ENCODE results near the gene EHF. TPM values are rescaled to one million over a fixed set of nuclear protein-coding genes. Genes with fewer than 3 reads are reported as not detected.

EHF gene
- total RNA-seq, 1 experiment from 2014 or later = 0.51 TPM

DNA sequence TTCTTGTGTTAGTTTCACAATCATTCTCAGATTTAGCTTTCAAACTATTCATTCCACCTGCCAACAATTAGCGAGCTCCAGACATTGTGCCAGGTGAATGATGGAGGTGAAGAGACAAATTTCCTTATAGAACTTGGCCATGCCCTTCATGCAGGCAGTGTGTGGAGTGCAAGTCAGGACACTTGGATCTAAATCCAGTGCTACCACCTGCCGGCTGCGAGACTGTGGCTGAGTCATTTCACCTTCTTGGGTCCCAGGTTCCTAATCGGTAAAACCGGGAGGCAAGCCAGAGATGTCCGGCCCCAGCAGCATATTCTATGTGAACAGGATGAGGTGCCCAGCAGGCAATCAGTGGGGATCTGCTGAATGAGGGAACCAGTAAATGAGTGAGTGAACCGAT lies 18.6 kb upstream of the EHF start:
- no peak for DNase-seq (ENCODE audit: low read depth, low spot score)
- ChIA-PET POLR2A (no interaction called here), CTCF (no interaction called here)
- no peaks in the 10 kb centered on the region for H3K27me3 ChIP-seq (ENCODE audit: control insufficient read depth, insufficient read depth, low read length)
- no TSS peak for BruUV-seq (replicated peaks)
- in situ Hi-C loops (cut with HindIII; ENCODE audit: low pct_unique_long_range_greater_than_20kb, low sequenced_read_pairs) (no loop called here), intact Hi-C loops (cut with micrococcal nuclease; ENCODE audit: unreplicated experiment) (no loop called here)
- H3K27ac ChIP-seq (ENCODE audit: low read length) = peak overlapping the region; percentile 29
- H3K4me1 ChIP-seq (ENCODE audit: control insufficient read depth, insufficient read depth, low read length) = no peaks in the 10 kb centered on the region; the same call in 1 of the 2 replicates
- H3K4me3 ChIP-seq (ENCODE audit: low read depth in 2 of 2, low read length in 2 of 2) = no peak overlapping the region
- H3K9me3 ChIP-seq (ENCODE audit: control insufficient read depth, insufficient read depth, low read depth, low read length) = no peaks in the 10 kb centered on the region
- ATAC-seq = 0 out of 2 replicates have a peak, but pooled peaks have one; percentile 28
- TF ChIP-seq, protein P1, sequence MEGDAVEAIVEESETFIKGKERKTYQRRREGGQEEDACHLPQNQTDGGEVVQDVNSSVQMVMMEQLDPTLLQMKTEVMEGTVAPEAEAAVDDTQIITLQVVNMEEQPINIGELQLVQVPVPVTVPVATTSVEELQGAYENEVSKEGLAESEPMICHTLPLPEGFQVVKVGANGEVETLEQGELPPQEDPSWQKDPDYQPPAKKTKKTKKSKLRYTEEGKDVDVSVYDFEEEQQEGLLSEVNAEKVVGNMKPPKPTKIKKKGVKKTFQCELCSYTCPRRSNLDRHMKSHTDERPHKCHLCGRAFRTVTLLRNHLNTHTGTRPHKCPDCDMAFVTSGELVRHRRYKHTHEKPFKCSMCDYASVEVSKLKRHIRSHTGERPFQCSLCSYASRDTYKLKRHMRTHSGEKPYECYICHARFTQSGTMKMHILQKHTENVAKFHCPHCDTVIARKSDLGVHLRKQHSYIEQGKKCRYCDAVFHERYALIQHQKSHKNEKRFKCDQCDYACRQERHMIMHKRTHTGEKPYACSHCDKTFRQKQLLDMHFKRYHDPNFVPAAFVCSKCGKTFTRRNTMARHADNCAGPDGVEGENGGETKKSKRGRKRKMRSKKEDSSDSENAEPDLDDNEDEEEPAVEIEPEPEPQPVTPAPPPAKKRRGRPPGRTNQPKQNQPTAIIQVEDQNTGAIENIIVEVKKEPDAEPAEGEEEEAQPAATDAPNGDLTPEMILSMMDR (IDR thresholded peaks at IDR 0.05) = no peak
- no peak for TF ChIP-seq POLR2AphosphoS5 (IDR thresholded peaks at IDR 0.05; ENCODE audit: low read depth, low read length)
- TF ChIP-seq, protein P2, sequence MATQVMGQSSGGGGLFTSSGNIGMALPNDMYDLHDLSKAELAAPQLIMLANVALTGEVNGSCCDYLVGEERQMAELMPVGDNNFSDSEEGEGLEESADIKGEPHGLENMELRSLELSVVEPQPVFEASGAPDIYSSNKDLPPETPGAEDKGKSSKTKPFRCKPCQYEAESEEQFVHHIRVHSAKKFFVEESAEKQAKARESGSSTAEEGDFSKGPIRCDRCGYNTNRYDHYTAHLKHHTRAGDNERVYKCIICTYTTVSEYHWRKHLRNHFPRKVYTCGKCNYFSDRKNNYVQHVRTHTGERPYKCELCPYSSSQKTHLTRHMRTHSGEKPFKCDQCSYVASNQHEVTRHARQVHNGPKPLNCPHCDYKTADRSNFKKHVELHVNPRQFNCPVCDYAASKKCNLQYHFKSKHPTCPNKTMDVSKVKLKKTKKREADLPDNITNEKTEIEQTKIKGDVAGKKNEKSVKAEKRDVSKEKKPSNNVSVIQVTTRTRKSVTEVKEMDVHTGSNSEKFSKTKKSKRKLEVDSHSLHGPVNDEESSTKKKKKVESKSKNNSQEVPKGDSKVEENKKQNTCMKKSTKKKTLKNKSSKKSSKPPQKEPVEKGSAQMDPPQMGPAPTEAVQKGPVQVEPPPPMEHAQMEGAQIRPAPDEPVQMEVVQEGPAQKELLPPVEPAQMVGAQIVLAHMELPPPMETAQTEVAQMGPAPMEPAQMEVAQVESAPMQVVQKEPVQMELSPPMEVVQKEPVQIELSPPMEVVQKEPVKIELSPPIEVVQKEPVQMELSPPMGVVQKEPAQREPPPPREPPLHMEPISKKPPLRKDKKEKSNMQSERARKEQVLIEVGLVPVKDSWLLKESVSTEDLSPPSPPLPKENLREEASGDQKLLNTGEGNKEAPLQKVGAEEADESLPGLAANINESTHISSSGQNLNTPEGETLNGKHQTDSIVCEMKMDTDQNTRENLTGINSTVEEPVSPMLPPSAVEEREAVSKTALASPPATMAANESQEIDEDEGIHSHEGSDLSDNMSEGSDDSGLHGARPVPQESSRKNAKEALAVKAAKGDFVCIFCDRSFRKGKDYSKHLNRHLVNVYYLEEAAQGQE (IDR thresholded peaks at IDR 0.05; ENCODE audit: insufficient read depth in 1 of 2, low read depth in 2 of 2, low read length in 1 of 2) = no peak
- TF ChIP-seq TCF7L2 (IDR thresholded peaks at IDR 0.05; ENCODE audit: low read depth, low read length) = no peak
- no peak for TF ChIP-seq SIN3A (IDR thresholded peaks at IDR 0.05; ENCODE audit: borderline replicate concordance, insufficient read depth, low read depth, low read length)
- no peaks in the 10 kb centered on the region for H3K36me3 ChIP-seq (ENCODE audit: control insufficient read depth, insufficient read depth, low read length)

DNA sequence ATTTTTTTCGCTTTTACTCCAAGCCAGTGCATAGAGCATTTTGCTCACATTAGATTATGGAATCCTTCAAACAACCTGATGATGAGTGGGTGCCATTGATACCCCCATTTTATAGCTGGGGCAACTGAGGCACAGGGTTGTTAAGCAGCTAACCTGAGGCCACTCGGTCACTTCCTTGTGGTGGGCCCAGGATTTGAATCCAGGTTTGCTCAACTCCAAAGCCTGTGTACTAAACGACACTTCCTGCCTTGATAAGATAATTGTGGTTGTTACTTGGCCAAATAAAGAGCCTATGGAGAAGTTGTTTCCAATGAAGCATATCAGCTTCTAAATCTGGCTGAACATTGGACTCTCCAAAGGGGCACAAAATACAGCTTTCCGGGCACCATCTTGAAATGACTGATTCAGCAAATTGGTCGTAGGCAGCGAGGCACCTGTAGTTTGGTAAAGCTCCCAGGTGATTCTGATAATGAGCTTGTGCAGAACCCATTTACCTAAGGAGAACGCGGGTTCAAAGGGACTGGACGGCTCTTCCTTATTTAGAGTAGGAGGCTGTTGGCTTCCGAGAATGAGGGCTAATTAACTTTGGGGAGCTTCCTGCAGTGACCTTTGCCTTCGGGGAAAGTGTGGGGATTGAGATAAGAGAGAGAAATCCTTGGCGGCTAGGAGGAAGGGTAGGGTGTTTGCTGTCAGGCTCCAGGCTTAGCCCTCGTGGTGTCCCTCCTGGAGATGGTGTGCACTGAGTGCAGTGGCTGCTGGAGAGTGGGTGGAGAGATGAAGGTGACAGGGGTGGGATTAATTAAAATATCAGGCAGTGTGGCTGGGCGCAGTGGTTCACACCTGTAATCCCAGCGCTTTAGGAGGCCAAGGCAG lies 17.5 kb upstream of the EHF start:
- ChIA-PET POLR2A (no interaction called here), CTCF (no interaction called here)
- no peak for ATAC-seq
- Histone ChIP-seq H3K27ac (ENCODE audit: low read length) (peak overlapping the region; percentile 2; the same call in 1 of the 2 replicates), H3K27me3 (ENCODE audit: control insufficient read depth, insufficient read depth, low read length) (no peaks in the 10 kb centered on the region), H3K4me1 (ENCODE audit: control insufficient read depth, insufficient read depth, low read length) (no peaks in the 10 kb centered on the region; the same call in 1 of the 2 replicates), H3K4me3 (ENCODE audit: low read depth in 2 of 2, low read length in 2 of 2) (no peak overlapping the region), H3K9me3 (ENCODE audit: control insufficient read depth, insufficient read depth, low read depth, low read length) (no peaks in the 10 kb centered on the region), H3K36me3 (ENCODE audit: control insufficient read depth, insufficient read depth, low read length) (no peaks in the 10 kb centered on the region)
- in situ Hi-C loops (cut with HindIII; ENCODE audit: low pct_unique_long_range_greater_than_20kb, low sequenced_read_pairs) (no loop called here), intact Hi-C loops (cut with micrococcal nuclease; ENCODE audit: unreplicated experiment) (no loop called here)
- BruUV-seq (replicated peaks) = no TSS peak
- TF ChIP-seq, protein P2 (IDR thresholded peaks at IDR 0.05; ENCODE audit: insufficient read depth in 1 of 2, low read depth in 2 of 2, low read length in 1 of 2) = no peak
- TF ChIP-seq POLR2AphosphoS5 (IDR thresholded peaks at IDR 0.05; ENCODE audit: low read depth, low read length) = no peak
- DNase-seq (ENCODE audit: low read depth, low spot score) = no peak
